Activated naive CD4-positive, alpha-beta T cell treated with anti-CD3 and anti-CD28 coated beads, Interleukin-2, amount 50 U/mL, for 24 hours (primary cell): ENCODE results near the gene ATP6V1E1.

Experiments used
- H3K27ac Mint-ChIP-seq: one replicate; pipeline ENCODE4 v1.8.0; 2021; ENCODE audit warnings: mild to moderate bottlenecking, mixed read lengths
- H3K27me3 Mint-ChIP-seq: one replicate; pipeline ENCODE4 v1.8.0; 2021; ENCODE audit warnings: mixed read lengths
- H3K36me3 Mint-ChIP-seq: one replicate; pipeline ENCODE4 v1.8.0; 2021; ENCODE audit warnings: mixed read lengths
- H3K4me1 Mint-ChIP-seq: one replicate; pipeline ENCODE4 v1.8.0; 2021; ENCODE audit warnings: mixed read lengths
- H3K4me3 Mint-ChIP-seq: one replicate; pipeline ENCODE4 v1.8.0; 2021; ENCODE audit warnings: mild to moderate bottlenecking, mixed read lengths
- H3K9me3 Mint-ChIP-seq: one replicate; pipeline ENCODE4 v1.8.0; 2021; ENCODE audit warnings: mixed read lengths

ATP6V1E1 gene

GRCh38 chr22:17606496-17606895 is 22.1 kb downstream of the ATP6V1E1 start:
- Mint-ChIP-seq H3K36me3 (peaks cover 2% of the 10 kb centered on the region), H3K4me3 (no peak overlapping the region), H3K27ac (no peak overlapping the region), H3K9me3 (no peaks in the 10 kb centered on the region), H3K27me3 (no peaks in the 10 kb centered on the region), H3K4me1 (peaks cover 21% of the 10 kb centered on the region)

GRCh38 chr22:17603668-17604067 is 24.9 kb downstream of the ATP6V1E1 start:
- Mint-ChIP-seq H3K36me3 (peaks cover 3% of the 10 kb centered on the region), H3K27me3 (no peaks in the 10 kb centered on the region), H3K4me1 (peaks cover 14% of the 10 kb centered on the region), H3K27ac (no peak overlapping the region), H3K4me3 (no peak overlapping the region), H3K9me3 (no peaks in the 10 kb centered on the region)

GRCh38 chr22:17601031-17601430 is 27.5 kb downstream of the ATP6V1E1 start:
- H3K27ac Mint-ChIP-seq: no peak overlapping the region
- H3K4me1 Mint-ChIP-seq: peaks cover 14% of the 10 kb centered on the region
- H3K4me3 Mint-ChIP-seq: no peak overlapping the region
- H3K27me3 Mint-ChIP-seq: no peaks in the 10 kb centered on the region
- no peaks in the 10 kb centered on the region for H3K9me3 Mint-ChIP-seq
- peaks cover 16% of the 10 kb centered on the region for H3K36me3 Mint-ChIP-seq

GRCh38 chr22:17598318-17598717 is 30.2 kb downstream of the ATP6V1E1 start:
- Mint-ChIP-seq H3K36me3 (peaks cover 20% of the 10 kb centered on the region), H3K4me1 (peaks cover 7% of the 10 kb centered on the region), H3K27me3 (no peaks in the 10 kb centered on the region), H3K4me3 (no peak overlapping the region), H3K9me3 (no peaks in the 10 kb centered on the region), H3K27ac (no peak overlapping the region)

GRCh38 chr22:17597217-17597616 is 31.3 kb downstream of the ATP6V1E1 start:
- H3K9me3 Mint-ChIP-seq: no peaks in the 10 kb centered on the region
- peaks cover 20% of the 10 kb centered on the region for H3K36me3 Mint-ChIP-seq
- H3K4me3 Mint-ChIP-seq: no peak overlapping the region
- H3K27me3 Mint-ChIP-seq: no peaks in the 10 kb centered on the region
- peaks cover 7% of the 10 kb centered on the region for H3K4me1 Mint-ChIP-seq
- H3K27ac Mint-ChIP-seq: peak overlapping the region; percentile 2

- no peak overlapping the region for H3K27ac Mint-ChIP-seq
- H3K36me3 Mint-ChIP-seq: peaks cover 20% of the 10 kb centered on the region
- H3K4me1 Mint-ChIP-seq: peaks cover 7% of the 10 kb centered on the region
- no peak overlapping the region for H3K4me3 Mint-ChIP-seq
- no peaks in the 10 kb centered on the region for H3K9me3 Mint-ChIP-seq
- no peaks in the 10 kb centered on the region for H3K27me3 Mint-ChIP-seq
Observed at GRCh38 chr22:17596226-17596625, 32.3 kb downstream of the ATP6V1E1 start.

GRCh38 chr22:17592201-17592600 is 36.3 kb downstream of the ATP6V1E1 start:
- Mint-ChIP-seq H3K4me1 (no peaks in the 10 kb centered on the region), H3K36me3 (peaks cover 11% of the 10 kb centered on the region), H3K9me3 (no peaks in the 10 kb centered on the region), H3K4me3 (no peak overlapping the region), H3K27ac (no peak overlapping the region), H3K27me3 (no peaks in the 10 kb centered on the region)

GRCh38 chr22:17590586-17590985 is 38.0 kb downstream of the ATP6V1E1 start:
- Mint-ChIP-seq H3K9me3 (no peaks in the 10 kb centered on the region), H3K4me1 (no peaks in the 10 kb centered on the region), H3K36me3 (peaks cover 4% of the 10 kb centered on the region), H3K27me3 (no peaks in the 10 kb centered on the region), H3K27ac (no peak overlapping the region), H3K4me3 (no peak overlapping the region)

GRCh38 chr22:17589810-17590375 is 38.7 kb downstream of the ATP6V1E1 start:
- no peaks in the 10 kb centered on the region for H3K4me1 Mint-ChIP-seq
- H3K4me3 Mint-ChIP-seq: no peak overlapping the region
- H3K36me3 Mint-ChIP-seq: peaks cover 4% of the 10 kb centered on the region
- H3K9me3 Mint-ChIP-seq: no peaks in the 10 kb centered on the region
- H3K27me3 Mint-ChIP-seq: no peaks in the 10 kb centered on the region
- peak overlapping the region; percentile 59 for H3K27ac Mint-ChIP-seq

GRCh38 chr22:17588606-17589005 is 39.9 kb downstream of the ATP6V1E1 start:
- Mint-ChIP-seq H3K4me3 (no peak overlapping the region), H3K36me3 (no peaks in the 10 kb centered on the region), H3K4me1 (no peaks in the 10 kb centered on the region), H3K27me3 (no peaks in the 10 kb centered on the region), H3K9me3 (no peaks in the 10 kb centered on the region), H3K27ac (no peak overlapping the region)

GRCh38 chr22:17587629-17588028 is 40.9 kb downstream of the ATP6V1E1 start:
- no peaks in the 10 kb centered on the region for H3K36me3 Mint-ChIP-seq
- H3K4me3 Mint-ChIP-seq: no peak overlapping the region
- no peak overlapping the region for H3K27ac Mint-ChIP-seq
- H3K27me3 Mint-ChIP-seq: no peaks in the 10 kb centered on the region
- no peaks in the 10 kb centered on the region for H3K9me3 Mint-ChIP-seq
- no peaks in the 10 kb centered on the region for H3K4me1 Mint-ChIP-seq

- no peak overlapping the region for H3K27ac Mint-ChIP-seq
- H3K36me3 Mint-ChIP-seq: no peaks in the 10 kb centered on the region
- H3K4me3 Mint-ChIP-seq: no peak overlapping the region
- no peaks in the 10 kb centered on the region for H3K4me1 Mint-ChIP-seq
- no peaks in the 10 kb centered on the region for H3K27me3 Mint-ChIP-seq
- no peaks in the 10 kb centered on the region for H3K9me3 Mint-ChIP-seq
Observed at GRCh38 chr22:17586831-17587440, 41.6 kb downstream of the ATP6V1E1 start.

GRCh38 chr22:17583151-17583550 is 45.4 kb downstream of the ATP6V1E1 start:
- H3K4me1 Mint-ChIP-seq: no peaks in the 10 kb centered on the region
- H3K4me3 Mint-ChIP-seq: no peak overlapping the region
- no peaks in the 10 kb centered on the region for H3K27me3 Mint-ChIP-seq
- H3K27ac Mint-ChIP-seq: no peak overlapping the region
- no peaks in the 10 kb centered on the region for H3K36me3 Mint-ChIP-seq
- H3K9me3 Mint-ChIP-seq: no peaks in the 10 kb centered on the region

GRCh38 chr22:17581631-17582030 is 46.9 kb downstream of the ATP6V1E1 start:
- H3K4me3 Mint-ChIP-seq: no peak overlapping the region
- no peaks in the 10 kb centered on the region for H3K27me3 Mint-ChIP-seq
- no peaks in the 10 kb centered on the region for H3K36me3 Mint-ChIP-seq
- H3K9me3 Mint-ChIP-seq: no peaks in the 10 kb centered on the region
- no peaks in the 10 kb centered on the region for H3K4me1 Mint-ChIP-seq
- no peak overlapping the region for H3K27ac Mint-ChIP-seq

GRCh38 chr22:17581056-17581455 is 47.5 kb downstream of the ATP6V1E1 start:
- Mint-ChIP-seq H3K36me3 (no peaks in the 10 kb centered on the region), H3K4me3 (no peak overlapping the region), H3K27ac (no peak overlapping the region), H3K9me3 (no peaks in the 10 kb centered on the region), H3K27me3 (no peaks in the 10 kb centered on the region), H3K4me1 (no peaks in the 10 kb centered on the region)

GRCh38 chr22:17580441-17581031 is 48.0 kb downstream of the ATP6V1E1 start:
- no peaks in the 10 kb centered on the region for H3K4me1 Mint-ChIP-seq
- H3K9me3 Mint-ChIP-seq: no peaks in the 10 kb centered on the region
- H3K36me3 Mint-ChIP-seq: no peaks in the 10 kb centered on the region
- no peak overlapping the region for H3K4me3 Mint-ChIP-seq
- H3K27me3 Mint-ChIP-seq: no peaks in the 10 kb centered on the region
- H3K27ac Mint-ChIP-seq: no peak overlapping the region
